Heart left ventricle (tissue), 13 donors: Measurements from ENCODE around the gene FREM2.

Source experiments
- POLR2A ChIP-seq, 2 donors: fragments of 450-650 bp; IDR thresholded peaks; one replicate each; pipeline ENCODE4 v1.6.1; 2017; ENCODE audit warnings: antibody characterized with exemption in 2 of 2, mild to moderate bottlenecking in 2 of 2, moderate library complexity in 2 of 2
- TF ChIP-seq, protein P1 (sequence below), 12 donors: fragments of 200-600 bp; sonication (generic) in 4 of 12; IDR thresholded peaks; one replicate each; pipeline versions ENCODE4 v1.5.0 to v1.8.0; 2018 to 2022; ENCODE audit warnings: antibody characterized with exemption in 12 of 12, mild to moderate bottlenecking in 5 of 12
- donor health status: ischemic (EF 13 %, LVEDD 7.1; RV severe dilation, severe dysfunction).
- donor health status: DM: no; HTN: yes; CAD: no.
- donor health status: DM: no; HTN: no; CAD: no.
- donor health status: ischemic (EF 25% LVEDD 6.9; RV normal size, moderate dysfunction).
- donor health status: ischemic (EF 25% LVEDD 5.7; RV mildly dilated, moderate dysfunction).
- donor health status: ischemic (EF 35%, LVEDD 5.7; RV mildly dilated, moderate dysfunction).
- donor health status: nonischemic (EF 11% LVEDD 7.7; RV severe dilation, severe dysfunction).
- donor health status: DM: yes; HTN: yes; CAD: no.
- donor health status: PGD.
- donor health status: ischemic (EF 29% LVEDD 5.4; RV normal size, mild dysfunction).
- donor health status: nonischemic (EF 23%, LVEDD 6.1; RV moderate dilation, normal function).

DNA sequence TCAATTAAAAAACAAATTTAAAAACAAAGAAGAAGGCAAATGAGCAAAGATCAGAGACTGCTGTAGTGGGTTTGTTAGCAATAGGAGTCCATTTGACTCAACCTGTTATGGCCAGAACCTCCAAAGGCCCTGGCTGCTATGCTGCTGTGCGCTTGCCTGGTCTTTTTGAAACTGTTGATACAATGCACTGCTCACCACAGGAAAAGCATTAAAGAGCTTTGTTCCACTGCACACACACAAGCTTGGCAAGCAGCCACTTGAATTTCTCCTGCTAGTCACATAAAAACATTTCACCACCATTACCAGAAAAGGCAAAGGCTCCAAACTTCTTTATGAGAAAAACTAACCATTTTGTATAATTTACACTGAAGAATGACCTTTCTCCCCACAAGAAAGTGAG is 132.2 kb downstream of the FREM2 start:
- TF ChIP-seq, protein P1, sequence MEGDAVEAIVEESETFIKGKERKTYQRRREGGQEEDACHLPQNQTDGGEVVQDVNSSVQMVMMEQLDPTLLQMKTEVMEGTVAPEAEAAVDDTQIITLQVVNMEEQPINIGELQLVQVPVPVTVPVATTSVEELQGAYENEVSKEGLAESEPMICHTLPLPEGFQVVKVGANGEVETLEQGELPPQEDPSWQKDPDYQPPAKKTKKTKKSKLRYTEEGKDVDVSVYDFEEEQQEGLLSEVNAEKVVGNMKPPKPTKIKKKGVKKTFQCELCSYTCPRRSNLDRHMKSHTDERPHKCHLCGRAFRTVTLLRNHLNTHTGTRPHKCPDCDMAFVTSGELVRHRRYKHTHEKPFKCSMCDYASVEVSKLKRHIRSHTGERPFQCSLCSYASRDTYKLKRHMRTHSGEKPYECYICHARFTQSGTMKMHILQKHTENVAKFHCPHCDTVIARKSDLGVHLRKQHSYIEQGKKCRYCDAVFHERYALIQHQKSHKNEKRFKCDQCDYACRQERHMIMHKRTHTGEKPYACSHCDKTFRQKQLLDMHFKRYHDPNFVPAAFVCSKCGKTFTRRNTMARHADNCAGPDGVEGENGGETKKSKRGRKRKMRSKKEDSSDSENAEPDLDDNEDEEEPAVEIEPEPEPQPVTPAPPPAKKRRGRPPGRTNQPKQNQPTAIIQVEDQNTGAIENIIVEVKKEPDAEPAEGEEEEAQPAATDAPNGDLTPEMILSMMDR (IDR thresholded peaks at IDR 0.05): no peak
- TF ChIP-seq POLR2A (IDR thresholded peaks at IDR 0.05): no peak
